GM19099 (cell line): ENCODE results near the gene PPP1CB.

Source experiments
- POLR2A ChIP-seq: IDR thresholded peaks from 3 replicates; pipeline ENCODE4 v1.6.1; 2011; ENCODE audit warnings: low read depth; ENCODE audit not compliant: insufficient read length; ENCODE audit errors: extremely low read depth

The PPP1CB gene

GRCh38 chr2:28751252-28751955, at the start of gene PPP1CB:
Gene PPP1CB (plus strand): TSS chr2:28751830. CDS start chr2:28752125, 295 bp downstream.
- peak; percentile 90 for TF ChIP-seq POLR2A

- no peak for TF ChIP-seq POLR2A
Measured at GRCh38 chr2:28702415-28702861, 49.2 kb upstream of the PPP1CB start.

- no peak for TF ChIP-seq POLR2A
Measured at GRCh38 chr2:28702878-28703277, 48.8 kb upstream of the PPP1CB start.

- no peak for TF ChIP-seq POLR2A
Measured at GRCh38 chr2:28704621-28705020, 47.0 kb upstream of the PPP1CB start.

GRCh38 chr2:28705751-28706440, 45.7 kb upstream of the PPP1CB start:
- no peak for TF ChIP-seq POLR2A

- TF ChIP-seq POLR2A, result no peak
Measured at GRCh38 chr2:28707592-28707991, 44.0 kb upstream of the PPP1CB start.

- no peak for TF ChIP-seq POLR2A
Measured at GRCh38 chr2:28709101-28709500, 42.5 kb upstream of the PPP1CB start.

GRCh38 chr2:28710545-28710944, 41.1 kb upstream of the PPP1CB start:
- TF ChIP-seq POLR2A, result no peak

GRCh38 chr2:28713577-28714298, 37.9 kb upstream of the PPP1CB start:
- TF ChIP-seq POLR2A, result no peak

- no peak for TF ChIP-seq POLR2A
Measured at GRCh38 chr2:28716265-28716865, 35.3 kb upstream of the PPP1CB start.

- TF ChIP-seq POLR2A, result no peak
Measured at GRCh38 chr2:28717339-28717758, 34.3 kb upstream of the PPP1CB start.

GRCh38 chr2:28720345-28720744, 31.3 kb upstream of the PPP1CB start:
- TF ChIP-seq POLR2A, result no peak

GRCh38 chr2:28721601-28722191, 29.9 kb upstream of the PPP1CB start:
- TF ChIP-seq POLR2A, result no peak

GRCh38 chr2:28725021-28725711, 26.5 kb upstream of the PPP1CB start:
- no peak for TF ChIP-seq POLR2A
